ENCODE results near the gene CPA2. TPM values are rescaled to one million over a fixed set of nuclear protein-coding genes. Genes with fewer than 3 reads are reported as not detected.
A peak's percentile ranks its signal among the peaks of the same experiment; 100 is the strongest.

CPA2 gene
- total and polyA plus RNA-seq, 2 of the 4 experiments (the other 2 are of a cell fraction): 0.05 TPM; not detected in 1

DNA sequence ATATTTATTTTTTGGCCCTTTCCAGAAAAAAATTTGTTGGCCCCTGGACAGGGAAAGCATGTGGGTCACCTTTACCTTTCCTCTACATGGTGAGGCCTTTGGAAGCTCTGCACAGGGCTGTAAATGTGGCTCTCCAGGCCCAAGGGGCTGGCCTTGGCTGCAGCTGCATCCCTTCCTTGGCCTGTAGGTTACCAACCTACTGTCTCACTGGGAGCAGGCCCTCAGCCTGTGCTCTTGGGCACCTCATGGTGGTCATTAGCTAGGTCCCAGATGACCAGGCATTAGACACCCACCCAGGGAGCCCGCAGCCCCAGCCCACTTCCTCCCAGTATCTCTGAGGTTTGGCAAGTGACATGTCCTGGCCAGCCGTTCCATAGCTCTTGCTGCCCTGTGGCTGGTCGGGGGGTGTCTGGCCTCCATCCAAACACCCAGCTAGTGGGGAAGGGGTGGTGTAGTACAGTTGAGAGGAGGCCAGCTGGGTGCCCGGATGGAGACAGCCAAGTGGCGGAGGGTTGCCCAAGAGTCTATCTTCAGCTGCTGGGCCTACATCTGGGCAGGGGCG is 70.8 kb downstream of the CPA2 start:
- dilution Hi-C loops (cut with HindIII; ENCODE audit: low sequenced_read_pairs, unreplicated experiment): no loop called here
- ChIA-PET CTCF (no interaction called here), POLR2A (ENCODE audit: unreplicated experiment) (no interaction called here)
- Histone ChIP-seq H2BK5ac (ENCODE audit: low read depth, low read length, poor library complexity, severe bottlenecking) (no peak overlapping the region), H2AK5ac (ENCODE audit: low read depth, low read length) (no peak overlapping the region; the same call in 1 of the 2 replicates), H4K5ac (ENCODE audit: low read depth, low read length) (no peak overlapping the region), H2BK120ac (ENCODE audit: low read depth, low read length) (no peak overlapping the region), H2AK9ac (replicated peaks; ENCODE audit: low read depth, low read length, poor library complexity) (no peak overlapping the region), H3K36me3 (ENCODE audit: control insufficient read depth, insufficient read depth, low read length) (no peaks in the 10 kb centered on the region), H4K8ac (ENCODE audit: low read depth in 2 of 2, low read length in 2 of 2) (no peak overlapping the region), H4K91ac (ENCODE audit: insufficient read depth, low read depth, low read length) (no peak overlapping the region), H3K56ac (ENCODE audit: extremely low read depth, insufficient read depth, low read length) (no peak overlapping the region), H3K79me1 (ENCODE audit: low read depth in 1 of 2, low read length in 2 of 2) (no peaks in the 10 kb centered on the region), H2BK15ac (ENCODE audit: low read depth, low read length) (no peak overlapping the region), H3K4me3 (ENCODE audit: insufficient read depth, low read depth, low read length) (no peak overlapping the region), H3K23ac (ENCODE audit: low read depth, low read length) (no peak overlapping the region), H3K27me3 (ENCODE audit: control insufficient read depth, insufficient read depth, low read length) (no peaks in the 10 kb centered on the region), H3K4me2 (ENCODE audit: low read depth, low read length) (no peak overlapping the region), H3K4me1 (ENCODE audit: control insufficient read depth, insufficient read depth, low read length) (no peaks in the 10 kb centered on the region), H3K14ac (replicated peaks; ENCODE audit: low read depth, low read length) (no peak overlapping the region), H3K9ac (ENCODE audit: low read depth, low read length) (no peak overlapping the region), H3K18ac (ENCODE audit: low read depth, low read length) (no peak overlapping the region), H2BK20ac (ENCODE audit: low read depth, low read length) (0 out of 2 replicates have a peak overlapping the region, but pooled peaks have one; percentile 16), H4K20me1 (ENCODE audit: insufficient read depth, low read length) (no peaks in the 10 kb centered on the region), H3K4ac (ENCODE audit: low read depth, low read length) (no peak overlapping the region), H3K9me1 (ENCODE audit: insufficient read depth, low read length) (peaks cover 4% of the 10 kb centered on the region; the same call in 1 of the 2 replicates), H3K27ac (ENCODE audit: insufficient read depth, low read length) (no peak overlapping the region), H2AFZ (replicated peaks; ENCODE audit: low read length, poor library complexity) (peak overlapping the region; percentile 67), H3K9me3 (ENCODE audit: control insufficient read depth, insufficient read depth, low read length) (no peaks in the 10 kb centered on the region)
- in situ Hi-C loops (cut with MboI; ENCODE audit: low sequenced_read_pairs): no loop called here
- no TSS peak for BruUV-seq (replicated peaks)
- no peak for DNase-seq
- no CpG with 5 or more reads among the region's 6 CpGs for WGBS, 2 experiments (ENCODE audit: extremely low coverage in 2 of 2, insufficient read length in 1 of 2)
- intact Hi-C loops (cut with micrococcal nuclease): no loop called here
- TF ChIP-seq BHLHE40 (IDR thresholded peaks at IDR 0.05; ENCODE audit: low read depth, low read length): no peak
- ATAC-seq (ENCODE audit: low read depth): no peak
